HG02970 (cell line): ENCODE measurements around the gene LTBR.
"Not testable (repeated sequence)": the region's sequence is repeated elsewhere in the genome, so short reads cannot be mapped to it uniquely, and the experiment has no call there.

Experiments
- ATAC-seq: cut with Tn5 transposase; IDR thresholded peaks from one replicate; pipeline ENCODE4 v1.9.1; 2021; ENCODE audit warnings: mild to moderate bottlenecking, moderate library complexity, moderate number of reproducible peaks; ENCODE audit not compliant: unreplicated experiment, low FRiP score

LTBR gene

GRCh38 chr12:6420364-6420763 is 36.4 kb downstream of the LTBR start:
- ATAC-seq = no peak

- ATAC-seq = no peak
Measured at GRCh38 chr12:6423267-6424007, 39.5 kb downstream of the LTBR start.

- no peak for ATAC-seq
Measured at GRCh38 chr12:6424008-6424347, 40.0 kb downstream of the LTBR start.

GRCh38 chr12:6424866-6425265 is 40.9 kb downstream of the LTBR start:
- ATAC-seq = no peak

- ATAC-seq = no peak
Measured at GRCh38 chr12:6425590-6426531, 41.9 kb downstream of the LTBR start.

GRCh38 chr12:6426882-6427671 is 43.1 kb downstream of the LTBR start:
- ATAC-seq = peak; percentile 67

- ATAC-seq = not testable (repeated sequence)
Measured at GRCh38 chr12:6427796-6428195, 43.8 kb downstream of the LTBR start.

- ATAC-seq = no peak
Measured at GRCh38 chr12:6428326-6428725, 44.4 kb downstream of the LTBR start.

GRCh38 chr12:6430124-6430989 is 46.4 kb downstream of the LTBR start:
- no peak for ATAC-seq

GRCh38 chr12:6432991-6433390 is 49.0 kb downstream of the LTBR start:
- no peak for ATAC-seq

GRCh38 chr12:6434205-6435140 is 50.5 kb downstream of the LTBR start:
- no peak for ATAC-seq

GRCh38 chr12:6435961-6436715 is 52.2 kb downstream of the LTBR start:
- no peak for ATAC-seq

- no peak for ATAC-seq
Measured at GRCh38 chr12:6437586-6437985, 53.6 kb downstream of the LTBR start.

GRCh38 chr12:6438345-6438744 is 54.4 kb downstream of the LTBR start:
- no peak for ATAC-seq

GRCh38 chr12:6440391-6440790 is 56.4 kb downstream of the LTBR start:
- no peak for ATAC-seq
